Measurements from ENCODE around the gene GSN.

DNA sequence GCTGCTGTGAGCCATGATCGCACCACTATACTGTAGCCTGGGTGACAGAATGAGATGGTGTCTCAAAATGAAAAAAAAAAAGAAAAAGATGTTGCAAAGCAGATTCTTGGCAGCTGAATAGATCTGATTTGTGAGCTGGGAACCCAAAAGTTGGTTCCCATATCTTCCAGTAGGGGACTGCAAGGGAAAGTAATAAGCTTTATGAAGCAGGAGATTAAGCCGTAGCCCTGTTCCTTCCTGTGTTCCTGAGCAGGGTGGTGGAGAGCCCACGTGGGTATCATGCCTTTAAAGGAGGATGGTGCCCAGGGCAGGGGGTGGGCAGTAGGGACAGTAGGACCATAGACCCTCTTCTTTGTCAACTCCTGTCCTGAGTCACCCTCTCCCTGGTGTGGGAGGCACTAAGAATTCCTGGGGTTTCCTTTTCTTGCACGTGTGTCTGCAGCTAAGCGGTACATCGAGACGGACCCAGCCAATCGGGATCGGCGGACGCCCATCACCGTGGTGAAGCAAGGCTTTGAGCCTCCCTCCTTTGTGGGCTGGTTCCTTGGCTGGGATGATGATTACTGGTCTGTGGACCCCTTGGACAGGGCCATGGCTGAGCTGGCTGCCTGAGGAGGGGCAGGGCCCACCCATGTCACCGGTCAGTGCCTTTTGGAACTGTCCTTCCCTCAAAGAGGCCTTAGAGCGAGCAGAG lies 64.2 kb downstream of the GSN start:
- TF ChIP-seq, protein P1, sequence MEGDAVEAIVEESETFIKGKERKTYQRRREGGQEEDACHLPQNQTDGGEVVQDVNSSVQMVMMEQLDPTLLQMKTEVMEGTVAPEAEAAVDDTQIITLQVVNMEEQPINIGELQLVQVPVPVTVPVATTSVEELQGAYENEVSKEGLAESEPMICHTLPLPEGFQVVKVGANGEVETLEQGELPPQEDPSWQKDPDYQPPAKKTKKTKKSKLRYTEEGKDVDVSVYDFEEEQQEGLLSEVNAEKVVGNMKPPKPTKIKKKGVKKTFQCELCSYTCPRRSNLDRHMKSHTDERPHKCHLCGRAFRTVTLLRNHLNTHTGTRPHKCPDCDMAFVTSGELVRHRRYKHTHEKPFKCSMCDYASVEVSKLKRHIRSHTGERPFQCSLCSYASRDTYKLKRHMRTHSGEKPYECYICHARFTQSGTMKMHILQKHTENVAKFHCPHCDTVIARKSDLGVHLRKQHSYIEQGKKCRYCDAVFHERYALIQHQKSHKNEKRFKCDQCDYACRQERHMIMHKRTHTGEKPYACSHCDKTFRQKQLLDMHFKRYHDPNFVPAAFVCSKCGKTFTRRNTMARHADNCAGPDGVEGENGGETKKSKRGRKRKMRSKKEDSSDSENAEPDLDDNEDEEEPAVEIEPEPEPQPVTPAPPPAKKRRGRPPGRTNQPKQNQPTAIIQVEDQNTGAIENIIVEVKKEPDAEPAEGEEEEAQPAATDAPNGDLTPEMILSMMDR (IDR thresholded peaks at IDR 0.05), result peak in 2 of 7 experiments; percentile 4 to 27
- TF ChIP-seq POLR2A (IDR thresholded peaks at IDR 0.05), result no peak
